CD4-positive, alpha-beta memory T cell (primary cell): ENCODE results near the gene TOR3A. TPM values are rescaled to one million over a fixed set of nuclear protein-coding genes. Genes with fewer than 3 reads are reported as not detected.
A peak's percentile ranks its signal among the peaks of the same experiment; 100 is the strongest.
"Not testable (repeated sequence)": the region's sequence is repeated elsewhere in the genome, so short reads cannot be mapped to it uniquely, and the experiment has no call there.

ENCODE experiments used
- CTCF ChIA-PET: fragments of 350-600 bp; sonication (Branson Sonifier 250); formaldehyde crosslinking; loops from one replicate; lab custom pipeline; 2021; ENCODE audit warnings: inconsistent platforms; ENCODE audit not compliant: partially characterized antibody; lab: Charles Lee
- POLR2A ChIA-PET: fragments of 350-600 bp; sonication (Branson Sonifier 250); formaldehyde crosslinking; loops from one replicate; lab custom pipeline; 2021; ENCODE audit not compliant: partially characterized antibody; lab: Charles Lee
- DNase-seq, 5 donors: peaks; one replicate each; pipeline versions ENCODE4 v3.0.0 to v3.0.0-alpha.2; 2020 to 2022; ENCODE audit warnings: mixed read lengths in 1 of 5
- H3K27ac ChIP-seq: one replicate; pipeline ENCODE4 v1.7.0; 2013; ENCODE audit warnings: low read depth, low read length
- H3K27me3 ChIP-seq: 2 replicates; pipeline ENCODE4 v1.7.0; 2013; ENCODE audit warnings: mild to moderate bottlenecking, low read length, moderate library complexity; ENCODE audit not compliant: insufficient read depth
- H3K36me3 ChIP-seq: 2 replicates; pipeline ENCODE4 v1.7.0; 2013; ENCODE audit warnings: mild to moderate bottlenecking, low read length, moderate library complexity; ENCODE audit not compliant: insufficient read depth
- H3K4me1 ChIP-seq: 2 replicates; pipeline ENCODE4 v1.7.0; 2013; ENCODE audit warnings: mild to moderate bottlenecking, low read length, moderate library complexity; ENCODE audit not compliant: insufficient read depth
- H3K4me3 ChIP-seq, 2 donors: one replicate each; pipeline ENCODE4 v1.7.0; 2013; ENCODE audit warnings: low read length in 2 of 2, mild to moderate bottlenecking in 1 of 2
- H3K9me3 ChIP-seq, 2 donors: one replicate each; pipeline ENCODE4 v1.7.0; 2013; ENCODE audit warnings: low read length in 2 of 2, control low read depth in 1 of 2; ENCODE audit not compliant: control insufficient read depth in 1 of 2
- H3K27ac Mint-ChIP-seq, 7 donors: one replicate each; pipeline ENCODE4 v1.8.0; 2020 to 2021; ENCODE audit warnings: mixed read lengths in 7 of 7, mild to moderate bottlenecking in 6 of 7, inconsistent platforms in 3 of 7, moderate library complexity in 3 of 7
- H3K27me3 Mint-ChIP-seq, 2 donors: one replicate each; pipeline ENCODE4 v1.8.0; 2020 to 2021; ENCODE audit warnings: mixed read lengths in 2 of 2
- H3K36me3 Mint-ChIP-seq, 2 donors: one replicate each; pipeline ENCODE4 v1.8.0; 2020 to 2021; ENCODE audit warnings: mixed read lengths in 2 of 2, inconsistent platforms in 1 of 2, mild to moderate bottlenecking in 1 of 2
- H3K4me1 Mint-ChIP-seq, 4 donors: one replicate each; pipeline ENCODE4 v1.8.0; 2020 to 2021; ENCODE audit warnings: mixed read lengths in 4 of 4, mild to moderate bottlenecking in 1 of 4
- H3K4me3 Mint-ChIP-seq, 8 donors: one replicate each; pipeline ENCODE4 v1.8.0; 2020 to 2021; ENCODE audit warnings: mixed read lengths in 8 of 8, mild to moderate bottlenecking in 7 of 8, moderate library complexity in 6 of 8, inconsistent platforms in 3 of 8
- H3K9me3 Mint-ChIP-seq, 8 donors: one replicate each; pipeline ENCODE4 v1.8.0; 2020 to 2021; ENCODE audit warnings: mixed read lengths in 8 of 8, mild to moderate bottlenecking in 5 of 8, inconsistent platforms in 3 of 8, moderate library complexity in 1 of 8
- intact Hi-C: fragments of 100-400 bp; cut with micrococcal nuclease; formaldehyde crosslinking; loops from one replicate; pipeline ENCODE4 v1.15.1; 2023
- polyA plus RNA-seq, 2 donors: library from polyadenylated mRNA; unstranded; fragments of 300-500 nt; fragmentation: Illumina TruSeq; gene quantifications; one replicate each; pipeline ENCODE4 v1.2.3, GENCODE V29; 2021
- total RNA-seq, 2 experiments: library from RNA; stranded (reverse); gene quantifications; one replicate each; pipeline ENCODE4 v1.2.3, GENCODE V29; 2021

TOR3A gene
- total and polyA plus RNA-seq, 4 experiments from 2014 or later = 25.4 to 51.3 (median 32.2) TPM

GRCh38 chr1:179135707-179136106 is 53.8 kb downstream of the TOR3A start:
- H3K4me1 Mint-ChIP-seq = peaks cover 0 to 10% (median 2%) of the 10 kb centered on the region in 4 donors
- DNase-seq, H3K27me3 ChIP-seq, H3K27me3 Mint-ChIP-seq, intact Hi-C loops, H3K9me3 Mint-ChIP-seq, H3K27ac Mint-ChIP-seq, H3K4me3 ChIP-seq, POLR2A ChIA-PET, H3K4me1 ChIP-seq, H3K9me3 ChIP-seq, H3K4me3 Mint-ChIP-seq, H3K36me3 ChIP-seq, CTCF ChIA-PET, H3K27ac ChIP-seq, H3K36me3 Mint-ChIP-seq: not testable (repeated sequence)

DNA sequence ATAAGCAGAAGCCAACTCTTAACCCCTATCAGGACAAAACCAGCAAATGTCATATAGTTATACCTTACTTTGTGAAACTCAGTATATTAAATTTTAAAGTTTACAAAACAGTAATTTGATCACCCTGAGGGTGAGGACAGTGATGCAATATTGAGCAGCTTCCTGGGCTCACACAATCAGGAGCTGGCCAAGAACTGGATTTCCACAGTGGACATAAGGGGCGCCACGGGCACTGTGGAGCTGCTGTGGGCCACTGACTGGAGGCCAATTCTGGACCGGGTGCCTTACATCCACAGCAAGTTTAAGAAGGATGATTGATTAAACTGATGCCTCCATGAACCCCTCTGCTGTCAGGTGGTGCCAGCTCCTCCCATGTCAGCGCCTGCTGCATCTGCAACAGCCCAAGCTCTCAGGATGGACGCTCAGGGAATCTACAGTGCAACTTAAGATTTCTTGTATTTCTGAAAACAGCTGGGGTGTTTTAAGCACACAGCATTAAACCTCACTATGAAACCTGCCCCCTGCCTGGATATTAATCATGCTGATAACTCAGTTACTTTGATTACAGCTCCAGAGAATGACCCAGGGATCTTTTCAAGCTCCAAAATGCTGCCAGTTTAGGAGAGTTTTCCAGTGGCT is 55.9 kb downstream of the TOR3A start:
- Histone ChIP-seq H3K27ac (no peak overlapping the region), H3K27me3 (no peaks in the 10 kb centered on the region), H3K9me3 (no peaks in the 10 kb centered on the region), H3K4me1 (peaks cover 15% of the 10 kb centered on the region), H3K36me3 (no peaks in the 10 kb centered on the region), H3K4me3 (no peak overlapping the region)
- DNase-seq = no peak
- peaks cover 10 to 24% (median 14%) of the 10 kb centered on the region in 4 donors for H3K4me1 Mint-ChIP-seq
- intact Hi-C loops = no loop called here
- no peaks in the 10 kb centered on the region for H3K9me3 Mint-ChIP-seq
- ChIA-PET CTCF (interaction anchor here (0.6 kb wide), 1 partner anchor 59 kb away, joined by 3 read pairs; no protein-coding TSS in a partner anchor), POLR2A (no interaction called here)
- H3K36me3 Mint-ChIP-seq = peaks cover 0 to 6% of the 10 kb centered on the region in 2 donors
- no peaks in the 10 kb centered on the region for H3K27me3 Mint-ChIP-seq
- H3K27ac Mint-ChIP-seq = peak overlapping the region in 2 of 7 donors; percentile 10 to 17
- no peak overlapping the region for H3K4me3 Mint-ChIP-seq

DNA sequence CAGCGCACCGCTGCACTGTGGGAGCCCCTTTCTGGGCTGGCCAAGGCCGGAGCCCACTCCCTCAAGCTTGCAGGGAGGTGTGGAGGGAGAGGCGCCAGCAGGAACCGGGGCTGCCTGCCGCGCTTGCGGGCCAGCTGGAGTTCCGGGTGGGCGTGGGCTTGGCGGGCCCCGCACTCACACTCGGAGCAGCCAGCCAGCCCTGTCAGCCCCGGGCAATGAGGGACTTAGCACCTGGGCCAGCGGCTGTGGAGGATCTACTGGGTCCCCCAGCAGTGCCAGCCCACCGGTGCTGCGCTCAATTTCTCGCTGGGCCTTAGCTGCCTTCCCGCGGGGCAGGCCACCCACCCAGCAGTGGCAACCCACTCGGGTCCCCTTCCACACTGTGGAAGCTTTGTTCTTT is 56.9 kb downstream of the TOR3A start:
- H3K9me3 ChIP-seq, H3K27me3 Mint-ChIP-seq, intact Hi-C loops, POLR2A ChIA-PET, H3K4me3 ChIP-seq, H3K36me3 Mint-ChIP-seq, H3K27ac Mint-ChIP-seq, H3K27ac ChIP-seq, H3K4me3 Mint-ChIP-seq, H3K9me3 Mint-ChIP-seq, H3K27me3 ChIP-seq, DNase-seq, H3K36me3 ChIP-seq: not testable (repeated sequence)
- CTCF ChIA-PET = interaction anchor here (1.9 kb wide), 1 partner anchor 18 kb away, joined by 5 read pairs; no protein-coding TSS in a partner anchor
- peaks cover 17 to 28% (median 20%) of the 10 kb centered on the region in 4 donors for H3K4me1 Mint-ChIP-seq
- H3K4me1 ChIP-seq = peaks cover 23% of the 10 kb centered on the region

DNA sequence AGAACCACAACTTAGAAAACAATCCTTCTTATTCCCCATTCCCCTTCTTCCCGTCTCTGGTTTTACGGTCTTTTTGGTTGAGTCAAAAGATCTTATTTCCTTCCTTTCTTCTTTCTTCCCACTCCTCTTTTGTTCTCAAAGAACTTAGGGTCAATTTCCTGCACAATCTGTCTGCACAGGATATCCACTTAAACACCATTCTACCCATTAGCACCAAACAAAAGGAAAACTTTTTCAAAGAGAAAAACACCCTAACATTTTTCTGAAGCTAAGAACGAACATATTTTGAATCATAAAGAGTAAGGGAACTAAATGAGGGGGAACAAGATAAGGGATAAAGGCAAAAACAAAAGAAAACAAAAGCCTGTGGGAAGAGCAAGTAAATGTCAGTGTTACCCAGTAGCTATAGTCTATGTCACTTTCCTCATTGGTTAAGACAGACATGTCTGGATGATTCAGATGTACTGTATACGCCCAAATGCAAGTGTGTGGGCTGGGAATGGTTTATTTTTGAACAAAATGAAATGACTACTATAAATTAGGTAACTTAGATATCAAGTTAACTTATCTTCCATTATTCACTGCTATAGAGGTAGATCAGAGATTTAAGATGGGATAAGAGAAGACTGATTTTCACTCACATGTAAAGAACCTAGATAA is 59.9 kb downstream of the TOR3A start:
- no peaks in the 10 kb centered on the region for H3K27me3 ChIP-seq
- H3K27ac Mint-ChIP-seq = peak overlapping the region in 6 of 7 donors; percentile 0 to 77 (median 54)
- no peak overlapping the region for H3K27ac ChIP-seq
- no peak overlapping the region for H3K4me3 ChIP-seq
- intact Hi-C loops = no loop called here
- ChIA-PET POLR2A (interaction anchor here (2.0 kb wide), 1 partner anchor 12 kb away, joined by 6 read pairs; no protein-coding TSS in a partner anchor), CTCF (interaction anchor here (0.7 to 1.4 kb wide), 2 partner anchors 8 to 135 kb away, joined by 3 to 4 read pairs; no protein-coding TSS in a partner anchor)
- H3K36me3 ChIP-seq = no peaks in the 10 kb centered on the region
- H3K36me3 Mint-ChIP-seq = peaks cover 3 to 6% of the 10 kb centered on the region in 2 donors
- no peaks in the 10 kb centered on the region for H3K9me3 ChIP-seq
- peak overlapping the region in 5 of 8 donors; percentile 4 to 52 (median 16) for H3K4me3 Mint-ChIP-seq
- no peak for DNase-seq
- no peaks in the 10 kb centered on the region for H3K27me3 Mint-ChIP-seq
- peaks cover 21 to 31% (median 23%) of the 10 kb centered on the region in 4 donors for H3K4me1 Mint-ChIP-seq
- peaks cover 23% of the 10 kb centered on the region for H3K4me1 ChIP-seq
- H3K9me3 Mint-ChIP-seq = no peaks in the 10 kb centered on the region

- intact Hi-C loops = no loop called here
- Mint-ChIP-seq H3K4me3 (peak overlapping the region in 3 of 8 donors; percentile 3 to 33 (median 7)), H3K9me3 (no peaks in the 10 kb centered on the region), H3K36me3 (peaks cover 3 to 9% of the 10 kb centered on the region in 2 donors), H3K27ac (peak overlapping the region; percentile 13 to 83 (median 53)), H3K4me1 (peaks cover 21 to 31% (median 23%) of the 10 kb centered on the region in 4 donors), H3K27me3 (no peaks in the 10 kb centered on the region)
- Histone ChIP-seq H3K27ac (peak overlapping the region; percentile 28), H3K36me3 (no peaks in the 10 kb centered on the region), H3K4me3 (no peak overlapping the region), H3K27me3 (no peaks in the 10 kb centered on the region), H3K4me1 (peaks cover 23% of the 10 kb centered on the region), H3K9me3 (no peaks in the 10 kb centered on the region)
- POLR2A ChIA-PET = no interaction called here
- CTCF ChIA-PET = interaction anchor here (1.4 kb wide), 1 partner anchor 9 kb away, joined by 4 read pairs; no protein-coding TSS in a partner anchor
- DNase-seq = no peak
Observed at GRCh38 chr1:179142889-179143299, 61.0 kb downstream of the TOR3A start.

DNA sequence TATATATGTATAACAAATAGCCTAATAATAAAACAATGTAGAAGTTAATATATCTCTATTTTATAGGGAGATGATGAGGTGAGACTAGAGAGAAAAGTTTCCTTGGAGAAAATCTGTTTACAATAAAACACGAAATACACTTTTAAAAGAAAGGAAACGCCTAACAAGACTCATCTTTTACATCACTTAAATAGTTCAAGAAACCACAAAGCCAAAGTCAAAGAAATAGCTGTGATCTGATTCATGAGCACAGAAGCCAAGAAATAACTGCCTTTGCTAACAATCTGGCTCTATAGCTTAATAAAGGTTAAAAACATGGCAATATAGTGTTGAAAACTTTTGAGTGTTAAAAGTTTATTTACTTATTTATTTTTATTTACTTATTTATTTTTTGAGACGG is 61.5 kb downstream of the TOR3A start:
- peaks cover 3 to 12% of the 10 kb centered on the region in 2 donors for H3K36me3 Mint-ChIP-seq
- H3K27me3 Mint-ChIP-seq = no peaks in the 10 kb centered on the region
- ChIA-PET POLR2A (no interaction called here), CTCF (no interaction called here)
- H3K9me3 Mint-ChIP-seq = no peaks in the 10 kb centered on the region
- H3K9me3 ChIP-seq = no peaks in the 10 kb centered on the region
- peak in 2 of 5 donors; percentile 7 to 13 for DNase-seq
- peak overlapping the region in 3 of 7 donors; percentile 25 to 83 (median 67) for H3K27ac Mint-ChIP-seq
- no peak overlapping the region for H3K4me3 ChIP-seq
- peaks cover 23% of the 10 kb centered on the region for H3K4me1 ChIP-seq
- H3K36me3 ChIP-seq = no peaks in the 10 kb centered on the region
- no peak overlapping the region for H3K27ac ChIP-seq
- H3K4me1 Mint-ChIP-seq = peaks cover 21 to 31% (median 23%) of the 10 kb centered on the region in 4 donors
- H3K4me3 Mint-ChIP-seq = no peak overlapping the region
- intact Hi-C loops = no loop called here
- H3K27me3 ChIP-seq = no peaks in the 10 kb centered on the region

DNA sequence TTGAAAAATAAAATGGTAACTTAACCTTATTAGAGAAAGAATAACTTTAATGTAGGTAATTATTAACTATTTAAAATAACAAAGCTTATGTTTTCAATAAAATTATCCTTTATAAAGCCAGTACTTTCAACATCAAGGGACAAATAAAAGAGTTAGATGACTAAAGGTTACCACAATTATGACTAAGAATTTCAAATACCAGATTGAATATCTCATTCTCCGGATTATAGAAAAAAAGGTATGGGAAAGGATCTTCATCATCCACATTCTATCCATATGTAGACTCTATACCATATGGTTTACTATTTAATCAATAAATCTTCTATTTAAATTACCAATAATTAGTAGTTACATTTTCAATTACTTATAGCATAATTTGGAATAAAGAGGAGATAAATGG is 62.8 kb downstream of the TOR3A start:
- Mint-ChIP-seq H3K36me3 (peaks cover 9 to 12% of the 10 kb centered on the region in 2 donors), H3K27ac (no peak overlapping the region), H3K4me1 (peaks cover 21 to 31% (median 22%) of the 10 kb centered on the region in 4 donors), H3K9me3 (no peaks in the 10 kb centered on the region), H3K4me3 (no peak overlapping the region), H3K27me3 (no peaks in the 10 kb centered on the region)
- CTCF ChIA-PET = no interaction called here
- DNase-seq = no peak
- no peaks in the 10 kb centered on the region for H3K27me3 ChIP-seq
- intact Hi-C loops = no loop called here
- no peaks in the 10 kb centered on the region for H3K36me3 ChIP-seq
- POLR2A ChIA-PET = interaction anchor here (0.6 kb wide), 1 partner anchor 9 kb away, joined by 3 read pairs; no protein-coding TSS in a partner anchor
- peaks cover 23% of the 10 kb centered on the region for H3K4me1 ChIP-seq
- no peaks in the 10 kb centered on the region for H3K9me3 ChIP-seq
- H3K27ac ChIP-seq = no peak overlapping the region
- H3K4me3 ChIP-seq = no peak overlapping the region
